KOPT-K1 (cell line): Measurements from ENCODE around the gene OSBPL8.

Experiments used
- H3K27ac ChIP-seq: fragments of 200-600 bp; sonication (generic); 2 replicates; pipeline ENCODE4 v1.5.1; 2016; ENCODE audit warnings: antibody characterized with exemption, mild to moderate bottlenecking, low read depth, low read length; ENCODE audit not compliant: poor library complexity, severe bottlenecking
- H3K36me3 ChIP-seq: fragments of 200-600 bp; sonication (generic); 2 replicates; pipeline ENCODE4 v1.5.1; 2017; ENCODE audit warnings: antibody characterized with exemption, mild to moderate bottlenecking, low read length, moderate library complexity; ENCODE audit not compliant: insufficient read depth
- H3K9me3 ChIP-seq: fragments of 200-600 bp; sonication (generic); 2 replicates; pipeline ENCODE4 v1.5.1; 2017; ENCODE audit warnings: antibody characterized with exemption, low read length, mild to moderate bottlenecking; ENCODE audit not compliant: insufficient read depth, poor library complexity, severe bottlenecking

Gene OSBPL8

DNA sequence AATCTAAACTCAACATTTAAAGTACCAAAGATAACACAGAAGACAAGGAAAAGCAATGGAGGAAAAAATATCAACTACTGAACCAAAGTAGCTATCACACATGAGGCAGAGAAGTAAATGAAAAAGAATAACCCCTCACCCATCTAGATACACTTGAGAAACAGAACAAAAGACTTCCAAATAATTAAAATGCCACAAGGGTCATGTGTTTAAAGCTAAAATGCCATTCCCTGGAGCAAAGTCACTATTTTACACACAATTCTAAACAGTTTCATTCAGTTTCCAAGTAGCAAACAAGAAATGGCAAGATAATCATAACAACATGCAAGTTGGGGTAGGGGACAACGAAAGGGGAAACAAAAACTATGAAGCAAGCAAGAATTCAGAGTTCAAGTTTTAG is 12.0 kb downstream of the OSBPL8 start:
- Histone ChIP-seq H3K27ac (no peak overlapping the region), H3K9me3 (no peaks in the 10 kb centered on the region), H3K36me3 (no peaks in the 10 kb centered on the region)

DNA sequence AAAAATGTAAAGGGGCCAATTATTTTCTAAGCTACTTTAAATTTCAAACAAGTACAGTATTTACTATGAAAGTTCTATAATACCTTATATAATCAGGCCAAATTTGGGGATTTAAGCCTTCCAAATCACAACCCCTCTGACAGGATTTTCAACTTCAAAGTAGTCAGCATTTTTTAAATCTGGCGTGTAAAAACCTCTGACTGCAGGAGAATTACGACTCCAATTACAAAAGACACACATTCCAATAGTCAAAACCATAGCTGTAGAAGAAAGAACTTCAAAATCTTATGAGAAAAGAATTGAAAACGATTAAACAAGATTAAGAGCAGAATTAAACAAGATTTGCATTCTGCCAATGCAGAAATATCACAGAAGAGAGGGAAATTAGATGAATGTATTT is 12.7 kb downstream of the OSBPL8 start:
- Histone ChIP-seq H3K36me3 (no peaks in the 10 kb centered on the region), H3K9me3 (no peaks in the 10 kb centered on the region), H3K27ac (no peak overlapping the region)

GRCh38 chr12:76545486-76545885 is 14.1 kb downstream of the OSBPL8 start:
- H3K27ac ChIP-seq, result no peak overlapping the region
- H3K9me3 ChIP-seq, result no peaks in the 10 kb centered on the region
- no peaks in the 10 kb centered on the region for H3K36me3 ChIP-seq

GRCh38 chr12:76544601-76545261 is 14.8 kb downstream of the OSBPL8 start:
- Histone ChIP-seq H3K27ac (no peak overlapping the region), H3K9me3 (no peaks in the 10 kb centered on the region), H3K36me3 (no peaks in the 10 kb centered on the region)

DNA sequence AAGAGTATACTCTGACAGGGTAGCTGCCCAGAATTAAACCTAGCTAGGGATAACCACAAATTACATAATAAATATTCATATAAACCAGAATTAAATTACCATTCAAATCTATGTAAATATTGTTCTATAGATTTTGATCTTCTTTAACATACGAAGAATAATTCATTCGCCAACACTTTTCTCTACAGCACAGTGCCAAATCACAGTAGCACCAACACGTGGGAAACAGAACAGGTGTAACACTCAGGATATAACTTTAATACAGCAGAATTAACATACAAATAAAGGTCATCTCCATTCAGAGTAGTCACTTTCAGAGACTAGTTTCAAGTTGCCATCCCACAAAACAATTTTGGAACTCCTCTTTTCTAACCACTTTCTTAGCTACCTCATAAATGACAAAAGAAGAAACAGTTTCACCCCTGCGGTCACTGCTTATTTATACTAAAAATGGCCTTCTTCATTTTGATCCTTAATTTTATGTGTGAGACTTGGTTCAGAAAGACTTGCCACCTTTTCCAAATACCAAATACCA is 15.7 kb downstream of the OSBPL8 start:
- Histone ChIP-seq H3K27ac (no peak overlapping the region), H3K9me3 (no peaks in the 10 kb centered on the region), H3K36me3 (no peaks in the 10 kb centered on the region)

GRCh38 chr12:76542908-76543307 is 16.7 kb downstream of the OSBPL8 start:
- Histone ChIP-seq H3K27ac (no peak overlapping the region), H3K36me3 (no peaks in the 10 kb centered on the region), H3K9me3 (no peaks in the 10 kb centered on the region)

- Histone ChIP-seq H3K27ac (no peak overlapping the region), H3K36me3 (peaks cover 13% of the 10 kb centered on the region; the same call in 1 of the 2 replicates), H3K9me3 (peaks cover 11% of the 10 kb centered on the region)
Observed at GRCh38 chr12:76539727-76540126, 19.8 kb downstream of the OSBPL8 start.

GRCh38 chr12:76537923-76538322 is 21.6 kb downstream of the OSBPL8 start:
- H3K27ac ChIP-seq, result no peak overlapping the region
- peaks cover 11% of the 10 kb centered on the region for H3K9me3 ChIP-seq
- peaks cover 13% of the 10 kb centered on the region; the same call in 1 of the 2 replicates for H3K36me3 ChIP-seq

GRCh38 chr12:76536546-76536945 is 23.0 kb downstream of the OSBPL8 start:
- H3K36me3 ChIP-seq, result peaks cover 13% of the 10 kb centered on the region; the same call in 1 of the 2 replicates
- H3K27ac ChIP-seq, result no peak overlapping the region
- H3K9me3 ChIP-seq, result peaks cover 11% of the 10 kb centered on the region

GRCh38 chr12:76535170-76535569 is 24.4 kb downstream of the OSBPL8 start:
- H3K36me3 ChIP-seq, result peaks cover 13% of the 10 kb centered on the region; the same call in 1 of the 2 replicates
- H3K27ac ChIP-seq, result no peak overlapping the region
- H3K9me3 ChIP-seq, result peaks cover 11% of the 10 kb centered on the region

- Histone ChIP-seq H3K36me3 (peaks cover 13% of the 10 kb centered on the region; the same call in 1 of the 2 replicates), H3K27ac (no peak overlapping the region), H3K9me3 (peaks cover 11% of the 10 kb centered on the region)
Observed at GRCh38 chr12:76533331-76533730, 26.2 kb downstream of the OSBPL8 start.

DNA sequence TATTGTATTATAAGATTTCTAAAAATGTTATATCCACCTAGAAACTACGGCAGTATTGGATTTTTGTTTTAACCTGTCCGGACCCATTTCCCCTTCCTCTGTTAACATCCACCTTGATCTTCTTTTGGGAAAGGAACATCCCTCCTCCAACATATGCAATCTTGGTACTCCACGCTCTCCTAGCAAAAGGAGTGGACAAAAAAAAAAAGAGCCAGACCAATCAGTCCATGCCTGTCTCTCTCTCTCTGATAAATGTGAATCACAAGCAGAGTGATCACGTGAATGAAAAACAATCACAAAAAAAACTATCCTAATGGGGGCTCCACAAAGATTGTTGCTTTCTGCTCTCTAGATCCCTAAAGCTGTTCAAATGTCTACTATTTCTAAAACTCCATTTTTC is 27.1 kb downstream of the OSBPL8 start:
- Histone ChIP-seq H3K36me3 (peaks cover 19% of the 10 kb centered on the region; the same call in 1 of the 2 replicates), H3K9me3 (peaks cover 11% of the 10 kb centered on the region), H3K27ac (no peak overlapping the region)

- H3K27ac ChIP-seq, result no peak overlapping the region
- H3K36me3 ChIP-seq, result peaks cover 14% of the 10 kb centered on the region; the same call in 1 of the 2 replicates
- H3K9me3 ChIP-seq, result peaks cover 10% of the 10 kb centered on the region
Observed at GRCh38 chr12:76531056-76531455, 28.5 kb downstream of the OSBPL8 start.

DNA sequence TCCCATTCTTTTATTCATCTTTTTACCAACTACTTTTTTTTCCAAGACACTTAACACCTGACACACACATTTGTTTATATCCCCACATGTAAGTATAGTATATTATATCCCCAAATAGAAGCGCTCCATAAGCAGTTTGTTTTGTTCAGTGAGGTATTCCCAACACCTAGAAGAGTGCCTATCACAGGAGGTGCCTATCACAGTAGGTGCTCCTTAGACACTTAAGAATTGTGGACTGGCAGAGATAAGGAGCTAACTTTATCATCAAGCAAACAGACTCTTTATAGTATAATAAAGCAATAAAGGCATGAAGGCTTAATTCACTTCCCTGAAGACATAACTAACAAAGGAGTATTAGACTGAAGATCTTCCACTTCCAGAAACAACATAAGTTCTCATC is 29.1 kb downstream of the OSBPL8 start:
- peaks cover 4% of the 10 kb centered on the region for H3K9me3 ChIP-seq
- H3K27ac ChIP-seq, result no peak overlapping the region
- peaks cover 9% of the 10 kb centered on the region; the same call in 1 of the 2 replicates for H3K36me3 ChIP-seq

DNA sequence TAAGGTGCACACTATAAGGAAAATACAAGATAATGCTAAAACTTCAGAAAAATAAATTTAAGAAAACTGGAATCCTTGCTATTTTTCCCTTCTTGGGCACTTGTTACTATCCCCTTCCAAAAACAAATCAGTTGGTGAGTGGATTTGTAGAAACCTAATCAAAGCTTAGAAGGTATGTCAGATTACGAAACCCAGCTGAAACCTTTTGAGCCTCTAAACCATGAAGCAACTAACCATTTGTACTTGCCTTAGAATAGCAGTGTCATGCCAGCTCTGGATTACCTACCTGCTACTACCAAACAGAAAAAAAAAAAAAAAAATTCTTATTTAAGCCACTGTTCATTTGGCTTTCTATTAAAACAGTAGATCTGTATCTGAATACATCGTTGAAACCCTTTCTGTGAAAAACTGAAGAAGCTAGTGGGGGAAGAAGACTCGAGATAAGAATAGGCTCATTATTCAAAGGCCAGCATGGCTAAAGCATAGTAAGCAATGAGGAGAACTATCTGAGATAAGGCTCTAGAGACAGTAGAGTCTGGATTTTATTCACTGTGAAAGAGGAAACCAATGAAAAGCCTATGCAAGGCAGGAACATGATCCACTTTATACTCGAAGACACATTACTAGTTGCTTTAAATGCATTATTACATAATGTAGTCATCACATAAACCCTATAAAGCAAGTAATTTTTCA is 30.2 kb downstream of the OSBPL8 start:
- H3K36me3 ChIP-seq, result 0 out of 2 replicates have a peak, but pooled peaks cover 7% of the 10 kb centered on the region
- H3K9me3 ChIP-seq, result no peaks in the 10 kb centered on the region
- H3K27ac ChIP-seq, result no peak overlapping the region
